ENCODE measurements around the gene FRMD3.

FRMD3 gene

GRCh38 chr9:83283528-83283927 lies 254.7 kb downstream of the FRMD3 start:
- H3K27me3 ChIP-seq (ENCODE audit: control insufficient read depth, insufficient read depth, low read length) = no peaks in the 10 kb centered on the region
- peaks cover 4% of the 10 kb centered on the region for H3K36me3 ChIP-seq (ENCODE audit: control insufficient read depth, insufficient read depth, low read length)
- no peak overlapping the region for H3K9ac ChIP-seq (ENCODE audit: low read length)
- no peak overlapping the region for H3K4me3 ChIP-seq (ENCODE audit: low read length)
- H3K4me1 ChIP-seq (ENCODE audit: control insufficient read depth, insufficient read depth, low read length) = peaks cover 7% of the 10 kb centered on the region
- H3K9me3 ChIP-seq (ENCODE audit: control insufficient read depth, low read length) = no peaks in the 10 kb centered on the region

GRCh38 chr9:83281306-83282255 lies 256.6 kb downstream of the FRMD3 start:
- H3K9ac ChIP-seq (ENCODE audit: low read length) = no peak overlapping the region
- H3K9me3 ChIP-seq (ENCODE audit: control insufficient read depth, low read length) = no peaks in the 10 kb centered on the region
- peaks cover 7% of the 10 kb centered on the region for H3K4me1 ChIP-seq (ENCODE audit: control insufficient read depth, insufficient read depth, low read length)
- H3K4me3 ChIP-seq (ENCODE audit: low read length) = no peak overlapping the region
- H3K36me3 ChIP-seq (ENCODE audit: control insufficient read depth, insufficient read depth, low read length) = no peaks in the 10 kb centered on the region
- H3K27me3 ChIP-seq (ENCODE audit: control insufficient read depth, insufficient read depth, low read length) = no peaks in the 10 kb centered on the region

GRCh38 chr9:83280790-83281189 lies 257.4 kb downstream of the FRMD3 start:
- Histone ChIP-seq H3K27me3 (ENCODE audit: control insufficient read depth, insufficient read depth, low read length) (no peaks in the 10 kb centered on the region), H3K4me3 (ENCODE audit: low read length) (no peak overlapping the region), H3K9ac (ENCODE audit: low read length) (no peak overlapping the region), H3K36me3 (ENCODE audit: control insufficient read depth, insufficient read depth, low read length) (no peaks in the 10 kb centered on the region), H3K9me3 (ENCODE audit: control insufficient read depth, low read length) (no peaks in the 10 kb centered on the region), H3K4me1 (ENCODE audit: control insufficient read depth, insufficient read depth, low read length) (peaks cover 7% of the 10 kb centered on the region)

- H3K4me1 ChIP-seq (ENCODE audit: control insufficient read depth, insufficient read depth, low read length) = peaks cover 7% of the 10 kb centered on the region
- H3K4me3 ChIP-seq (ENCODE audit: low read length) = no peak overlapping the region
- no peaks in the 10 kb centered on the region for H3K36me3 ChIP-seq (ENCODE audit: control insufficient read depth, insufficient read depth, low read length)
- H3K9me3 ChIP-seq (ENCODE audit: control insufficient read depth, low read length) = no peaks in the 10 kb centered on the region
- H3K9ac ChIP-seq (ENCODE audit: low read length) = no peak overlapping the region
- H3K27me3 ChIP-seq (ENCODE audit: control insufficient read depth, insufficient read depth, low read length) = no peaks in the 10 kb centered on the region
Observed at GRCh38 chr9:83280268-83280667, 257.9 kb downstream of the FRMD3 start.

GRCh38 chr9:83274787-83275186 lies 263.4 kb downstream of the FRMD3 start:
- Histone ChIP-seq H3K36me3 (ENCODE audit: control insufficient read depth, insufficient read depth, low read length) (no peaks in the 10 kb centered on the region), H3K9me3 (ENCODE audit: control insufficient read depth, low read length) (no peaks in the 10 kb centered on the region)

GRCh38 chr9:83271665-83272071 lies 266.5 kb downstream of the FRMD3 start:
- H3K4me1 ChIP-seq (ENCODE audit: control insufficient read depth, insufficient read depth, low read length) = peaks cover 3% of the 10 kb centered on the region
- H3K36me3 ChIP-seq (ENCODE audit: control insufficient read depth, insufficient read depth, low read length) = no peaks in the 10 kb centered on the region
- H3K9ac ChIP-seq (ENCODE audit: low read length) = no peak overlapping the region
- no peaks in the 10 kb centered on the region for H3K9me3 ChIP-seq (ENCODE audit: control insufficient read depth, low read length)
- no peak overlapping the region for H3K4me3 ChIP-seq (ENCODE audit: low read length)
- no peaks in the 10 kb centered on the region for H3K27me3 ChIP-seq (ENCODE audit: control insufficient read depth, insufficient read depth, low read length)

More at GRCh38 chr9:83274787-83275186, 263.4 kb downstream of the FRMD3 start:
- no peak overlapping the region for H3K9ac ChIP-seq (ENCODE audit: low read length)
- H3K4me1 ChIP-seq (ENCODE audit: control insufficient read depth, insufficient read depth, low read length) = no peaks in the 10 kb centered on the region
- H3K27me3 ChIP-seq (ENCODE audit: control insufficient read depth, insufficient read depth, low read length) = no peaks in the 10 kb centered on the region
- no peak overlapping the region for H3K4me3 ChIP-seq (ENCODE audit: low read length)

- H3K27me3 ChIP-seq (ENCODE audit: control insufficient read depth, insufficient read depth, low read length) = no peaks in the 10 kb centered on the region
- no peak overlapping the region for H3K9ac ChIP-seq (ENCODE audit: low read length)
- no peaks in the 10 kb centered on the region for H3K36me3 ChIP-seq (ENCODE audit: control insufficient read depth, insufficient read depth, low read length)
- no peak overlapping the region for H3K4me3 ChIP-seq (ENCODE audit: low read length)
- H3K4me1 ChIP-seq (ENCODE audit: control insufficient read depth, insufficient read depth, low read length) = peaks cover 6% of the 10 kb centered on the region
- H3K9me3 ChIP-seq (ENCODE audit: control insufficient read depth, low read length) = no peaks in the 10 kb centered on the region
Observed at GRCh38 chr9:83270116-83270515, 268.1 kb downstream of the FRMD3 start.

- H3K9me3 ChIP-seq (ENCODE audit: control insufficient read depth, low read length) = no peaks in the 10 kb centered on the region
- H3K4me3 ChIP-seq (ENCODE audit: low read length) = no peak overlapping the region
- H3K4me1 ChIP-seq (ENCODE audit: control insufficient read depth, insufficient read depth, low read length) = peaks cover 6% of the 10 kb centered on the region
- no peaks in the 10 kb centered on the region for H3K36me3 ChIP-seq (ENCODE audit: control insufficient read depth, insufficient read depth, low read length)
- no peaks in the 10 kb centered on the region for H3K27me3 ChIP-seq (ENCODE audit: control insufficient read depth, insufficient read depth, low read length)
- no peak overlapping the region for H3K9ac ChIP-seq (ENCODE audit: low read length)
Observed at GRCh38 chr9:83267741-83268140, 270.5 kb downstream of the FRMD3 start.

- Histone ChIP-seq H3K9ac (ENCODE audit: low read length) (no peak overlapping the region), H3K27me3 (ENCODE audit: control insufficient read depth, insufficient read depth, low read length) (no peaks in the 10 kb centered on the region), H3K36me3 (ENCODE audit: control insufficient read depth, insufficient read depth, low read length) (no peaks in the 10 kb centered on the region), H3K9me3 (ENCODE audit: control insufficient read depth, low read length) (no peaks in the 10 kb centered on the region), H3K4me3 (ENCODE audit: low read length) (no peak overlapping the region), H3K4me1 (ENCODE audit: control insufficient read depth, insufficient read depth, low read length) (peaks cover 6% of the 10 kb centered on the region)
Observed at GRCh38 chr9:83266666-83267496, 271.3 kb downstream of the FRMD3 start.

GRCh38 chr9:83266331-83266665 lies 271.9 kb downstream of the FRMD3 start:
- Histone ChIP-seq H3K36me3 (ENCODE audit: control insufficient read depth, insufficient read depth, low read length) (no peaks in the 10 kb centered on the region), H3K4me3 (ENCODE audit: low read length) (no peak overlapping the region), H3K9me3 (ENCODE audit: control insufficient read depth, low read length) (no peaks in the 10 kb centered on the region), H3K9ac (ENCODE audit: low read length) (no peak overlapping the region), H3K27me3 (ENCODE audit: control insufficient read depth, insufficient read depth, low read length) (no peaks in the 10 kb centered on the region), H3K4me1 (ENCODE audit: control insufficient read depth, insufficient read depth, low read length) (peaks cover 6% of the 10 kb centered on the region)

- no peaks in the 10 kb centered on the region for H3K36me3 ChIP-seq (ENCODE audit: control insufficient read depth, insufficient read depth, low read length)
- H3K4me3 ChIP-seq (ENCODE audit: low read length) = no peak overlapping the region
- H3K9ac ChIP-seq (ENCODE audit: low read length) = no peak overlapping the region
- no peaks in the 10 kb centered on the region for H3K27me3 ChIP-seq (ENCODE audit: control insufficient read depth, insufficient read depth, low read length)
- no peaks in the 10 kb centered on the region for H3K9me3 ChIP-seq (ENCODE audit: control insufficient read depth, low read length)
- peaks cover 6% of the 10 kb centered on the region for H3K4me1 ChIP-seq (ENCODE audit: control insufficient read depth, insufficient read depth, low read length)
Observed at GRCh38 chr9:83264315-83264714, 273.9 kb downstream of the FRMD3 start.

GRCh38 chr9:83259558-83259957 lies 278.6 kb downstream of the FRMD3 start:
- H3K9ac ChIP-seq (ENCODE audit: low read length) = no peak overlapping the region
- H3K27me3 ChIP-seq (ENCODE audit: control insufficient read depth, insufficient read depth, low read length) = no peaks in the 10 kb centered on the region
- no peaks in the 10 kb centered on the region for H3K4me1 ChIP-seq (ENCODE audit: control insufficient read depth, insufficient read depth, low read length)
- H3K36me3 ChIP-seq (ENCODE audit: control insufficient read depth, insufficient read depth, low read length) = no peaks in the 10 kb centered on the region
- no peak overlapping the region for H3K4me3 ChIP-seq (ENCODE audit: low read length)
- H3K9me3 ChIP-seq (ENCODE audit: control insufficient read depth, low read length) = no peaks in the 10 kb centered on the region

Data from mucosa of stomach (tissue), 1 donor.